HG03064 (cell line): Measurements from ENCODE around the gene OR14A16.

ENCODE experiments used
- ATAC-seq: cut with Tn5 transposase; IDR thresholded peaks from one replicate; pipeline ENCODE4 v1.9.1; 2021; ENCODE audit warnings: low read depth; ENCODE audit not compliant: unreplicated experiment

The OR14A16 gene

GRCh38 chr1:247797518-247797917 lies 26.4 kb downstream of the OR14A16 start:
- no peak for ATAC-seq

DNA sequence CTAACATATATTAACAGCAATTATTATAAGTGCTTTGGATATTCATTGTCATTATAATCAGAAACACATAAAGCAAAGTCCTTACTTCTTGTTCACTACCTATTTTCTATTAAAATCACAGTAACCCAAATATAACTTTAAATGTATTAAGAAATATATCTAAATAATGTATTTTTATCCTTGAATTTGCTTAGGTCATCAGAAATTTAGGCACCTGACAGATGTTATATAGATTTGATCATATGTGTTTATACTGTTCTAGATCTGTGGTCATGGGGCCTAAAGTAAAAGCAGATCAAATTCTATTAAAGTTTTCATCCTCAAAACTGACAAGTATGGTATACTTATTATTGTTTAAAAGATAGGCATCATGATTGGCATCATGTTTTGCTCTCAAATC lies 54.3 kb downstream of the OR14A16 start:
- no peak for ATAC-seq
